Body of pancreas (tissue), 4 donors: ENCODE measurements around the gene CTIF. TPM values are rescaled to one million over a fixed set of nuclear protein-coding genes. Genes with fewer than 3 reads are reported as not detected.

Source experiments
- ATAC-seq: fragments of 150-250 bp; one replicate; pipeline ENCODE4 v1.9.1; 2016
- DNase-seq, 4 donors: peaks; one replicate each; pipeline ENCODE4 v3.0.0-alpha.2; 2019
- H3K27ac ChIP-seq, 4 donors: fragments of 200-600 bp; sonication (generic); 1 replicate in 3 of 4; 2 replicates in 1 of 4; pipeline versions ENCODE4 v1.5.1 to v1.6.1; 2016 to 2019; ENCODE audit warnings: mild to moderate bottlenecking in 1 of 4, mixed read lengths in 1 of 4, moderate library complexity in 1 of 4
- H3K27me3 ChIP-seq, 2 donors: fragments of 200-600 bp; sonication (generic); one replicate each; pipeline ENCODE4 v1.6.0; 2016; ENCODE audit warnings: mild to moderate bottlenecking in 1 of 2
- H3K36me3 ChIP-seq, 2 donors: fragments of 200-600 bp; sonication (generic); replicated peaks in 1 of 2; 2 replicates each; pipeline ENCODE4 v1.5.1; 2016; ENCODE audit warnings: low read depth in 2 of 2; ENCODE audit not compliant: insufficient read depth in 1 of 2
- H3K4me1 ChIP-seq: fragments of 200-600 bp; sonication (generic); one replicate; pipeline ENCODE4 v1.6.0; 2016
- H3K4me3 ChIP-seq, 2 donors: fragments of 200-600 bp; sonication (generic); 1 replicate in 1 of 2; 2 replicates in 1 of 2; pipeline ENCODE4 v1.5.1; 2016 to 2019
- H3K9me3 ChIP-seq, 3 donors: fragments of 200-600 bp; sonication (generic); 1 replicate in 2 of 3; 2 replicates in 1 of 3; pipeline ENCODE4 v1.5.1; 2016
- CTCF ChIP-seq, 7 experiments: fragments of 450-650 bp in 4 of 7; fragments of 200-600 bp in 3 of 7; sonication (generic) in 3 of 7; IDR thresholded peaks; one replicate each; pipeline ENCODE4 v1.5.1; 2016 to 2019; ENCODE audit warnings: antibody characterized with exemption in 7 of 7
- POLR2A ChIP-seq, 3 donors: fragments of 450-650 bp; IDR thresholded peaks; one replicate each; pipeline ENCODE4 v1.6.1; 2016; ENCODE audit warnings: antibody characterized with exemption in 3 of 3, mild to moderate bottlenecking in 2 of 3
- WGBS, 2 donors: methylation state at CpG; one replicate each; pipeline ENCODE4 v1.1.5; 2017; 5-methylcytosine and 5-hydroxymethylcytosine counted together
- intact Hi-C: fragments of 100-400 bp; cut with DNase I; formaldehyde crosslinking; loops from one replicate; pipeline ENCODE4 v1.15.1; 2023
- total RNA-seq, 2 donors: library from RNA; depleted of rRNA; stranded (reverse); fragments of >200 nt; gene quantifications; one replicate each; pipeline ENCODE4 v1.1.0, GENCODE V29; 2016

CTIF gene
- total RNA-seq, 2 donors from 2014 or later, result 18.7 to 24.4 TPM

GRCh38 chr18:48844271-48844670, 305.4 kb downstream of the CTIF start:
- Histone ChIP-seq H3K9me3 (no peaks in the 10 kb centered on the region), H3K27me3 (no peaks in the 10 kb centered on the region), H3K4me3 (no peak overlapping the region), H3K4me1 (peaks cover 24% of the 10 kb centered on the region), H3K36me3 (no peaks in the 10 kb centered on the region), H3K27ac (no peak overlapping the region)
- no peak for DNase-seq
- intact Hi-C loops, result no loop called here
- no peak for ATAC-seq
- TF ChIP-seq CTCF (IDR thresholded peaks at IDR 0.05), result no peak
- WGBS, 2 donors, result 95% methylated on average over 9 of the region's 9 CpGs; no CpG with 5 or more reads in 1 of the 2 donors

- Histone ChIP-seq H3K4me3 (no peak overlapping the region), H3K9me3 (no peaks in the 10 kb centered on the region), H3K4me1 (peaks cover 24% of the 10 kb centered on the region), H3K36me3 (no peaks in the 10 kb centered on the region), H3K27me3 (no peaks in the 10 kb centered on the region), H3K27ac (no peak overlapping the region)
- ATAC-seq (no peak), DNase-seq (no peak)
- intact Hi-C loops, result no loop called here
- WGBS, 2 donors, result 72 to 83% methylated on average over 4 of the region's 4 CpGs
- TF ChIP-seq CTCF (IDR thresholded peaks at IDR 0.05) (no peak), POLR2A (IDR thresholded peaks at IDR 0.05) (no peak)
Observed at GRCh38 chr18:48845174-48845573, 306.3 kb downstream of the CTIF start.

GRCh38 chr18:48846423-48846932, 307.6 kb downstream of the CTIF start:
- ATAC-seq (no peak), DNase-seq (no peak)
- Histone ChIP-seq H3K4me1 (peaks cover 20% of the 10 kb centered on the region), H3K27me3 (no peaks in the 10 kb centered on the region), H3K27ac (no peak overlapping the region), H3K4me3 (no peak overlapping the region), H3K36me3 (no peaks in the 10 kb centered on the region), H3K9me3 (no peaks in the 10 kb centered on the region)
- intact Hi-C loops, result no loop called here
- TF ChIP-seq CTCF (IDR thresholded peaks at IDR 0.05) (no peak), POLR2A (IDR thresholded peaks at IDR 0.05) (no peak)
- WGBS, 2 donors, result 94 to 99% methylated on average over 2 of the region's 2 CpGs

GRCh38 chr18:48847807-48848486, 309.1 kb downstream of the CTIF start:
- H3K27ac ChIP-seq, result peak overlapping the region in 1 of 4 donors; percentile 14
- DNase-seq, result no peak

More at GRCh38 chr18:48847807-48848486, 309.1 kb downstream of the CTIF start:
- WGBS, 2 donors, result 82 to 88% methylated on average over 9 to 10 of the region's 11 CpGs
- H3K4me3 ChIP-seq, result no peak overlapping the region
- intact Hi-C loops, result no loop called here
- no peaks in the 10 kb centered on the region for H3K9me3 ChIP-seq
- H3K27me3 ChIP-seq, result no peaks in the 10 kb centered on the region
- TF ChIP-seq CTCF (IDR thresholded peaks at IDR 0.05), result no peak
- no peak for TF ChIP-seq POLR2A (IDR thresholded peaks at IDR 0.05)
- no peaks in the 10 kb centered on the region for H3K36me3 ChIP-seq
- peaks cover 5% of the 10 kb centered on the region for H3K4me1 ChIP-seq
- no peak for ATAC-seq
